Measurements from ENCODE around the gene JPH3. TPM values are rescaled to one million over a fixed set of nuclear protein-coding genes. Genes with fewer than 3 reads are reported as not detected.
A peak's percentile ranks its signal among the peaks of the same experiment; 100 is the strongest.

JPH3 gene
- total RNA-seq, 2 experiments from 2014 or later, result 0.08 to 0.10 TPM

- Mint-ChIP-seq H3K4me3 (no peak overlapping the region), H3K9me3 (no peaks in the 10 kb centered on the region), H3K27me3 (peaks cover 9% of the 10 kb centered on the region), H3K36me3 (no peaks in the 10 kb centered on the region), H3K27ac (no peak overlapping the region), H3K4me1 (no peaks in the 10 kb centered on the region)
- DNase-seq, result no peak
These were observed 40.2 kb downstream of the JPH3 start for GRCh38 chr16:87642491-87642890.

GRCh38 chr16:87644186-87644585, 41.9 kb downstream of the JPH3 start:
- no peak overlapping the region for H3K27ac Mint-ChIP-seq
- H3K4me1 Mint-ChIP-seq, result peaks cover 3% of the 10 kb centered on the region
- peaks cover 19% of the 10 kb centered on the region for H3K27me3 Mint-ChIP-seq
- no peak overlapping the region for H3K4me3 Mint-ChIP-seq
- no peaks in the 10 kb centered on the region for H3K9me3 Mint-ChIP-seq
- DNase-seq, result no peak
- H3K36me3 Mint-ChIP-seq, result no peaks in the 10 kb centered on the region

- DNase-seq, result no peak
- no peak overlapping the region for H3K4me3 Mint-ChIP-seq
- no peak overlapping the region for H3K27ac Mint-ChIP-seq
- peaks cover 22% of the 10 kb centered on the region for H3K27me3 Mint-ChIP-seq
- peaks cover 3% of the 10 kb centered on the region for H3K4me1 Mint-ChIP-seq
- H3K36me3 Mint-ChIP-seq, result no peaks in the 10 kb centered on the region
- no peaks in the 10 kb centered on the region for H3K9me3 Mint-ChIP-seq
These were observed 42.3 kb downstream of the JPH3 start for GRCh38 chr16:87644596-87644995.

- H3K4me1 Mint-ChIP-seq, result peaks cover 3% of the 10 kb centered on the region
- no peak overlapping the region for H3K27ac Mint-ChIP-seq
- peaks cover 22% of the 10 kb centered on the region for H3K27me3 Mint-ChIP-seq
- no peaks in the 10 kb centered on the region for H3K36me3 Mint-ChIP-seq
- no peaks in the 10 kb centered on the region for H3K9me3 Mint-ChIP-seq
- no peak for DNase-seq
- no peak overlapping the region for H3K4me3 Mint-ChIP-seq
These were observed 43.5 kb downstream of the JPH3 start for GRCh38 chr16:87645802-87646201.

GRCh38 chr16:87647431-87648185, 45.3 kb downstream of the JPH3 start:
- H3K27ac Mint-ChIP-seq, result no peak overlapping the region
- peaks cover 22% of the 10 kb centered on the region for H3K27me3 Mint-ChIP-seq
- peaks cover 3% of the 10 kb centered on the region for H3K4me1 Mint-ChIP-seq
- peak; percentile 5 for DNase-seq
- H3K9me3 Mint-ChIP-seq, result no peaks in the 10 kb centered on the region
- H3K36me3 Mint-ChIP-seq, result no peaks in the 10 kb centered on the region
- no peak overlapping the region for H3K4me3 Mint-ChIP-seq

- DNase-seq, result no peak
- no peaks in the 10 kb centered on the region for H3K9me3 Mint-ChIP-seq
- H3K27ac Mint-ChIP-seq, result no peak overlapping the region
These were observed 45.9 kb downstream of the JPH3 start for GRCh38 chr16:87648236-87648635.

GRCh38 chr16:87648698-87649487, 46.6 kb downstream of the JPH3 start:
- peaks cover 22% of the 10 kb centered on the region for H3K27me3 Mint-ChIP-seq
- H3K4me3 Mint-ChIP-seq, result no peak overlapping the region
- H3K4me1 Mint-ChIP-seq, result peaks cover 3% of the 10 kb centered on the region
- DNase-seq, result no peak
- no peaks in the 10 kb centered on the region for H3K36me3 Mint-ChIP-seq
- no peaks in the 10 kb centered on the region for H3K9me3 Mint-ChIP-seq
- H3K27ac Mint-ChIP-seq, result no peak overlapping the region

More at GRCh38 chr16:87648236-87648635, 45.9 kb downstream of the JPH3 start:
- H3K4me3 Mint-ChIP-seq, result no peak overlapping the region
- H3K27me3 Mint-ChIP-seq, result peaks cover 22% of the 10 kb centered on the region
- no peaks in the 10 kb centered on the region for H3K36me3 Mint-ChIP-seq
- peaks cover 3% of the 10 kb centered on the region for H3K4me1 Mint-ChIP-seq

- peaks cover 3% of the 10 kb centered on the region for H3K4me1 Mint-ChIP-seq
- no peaks in the 10 kb centered on the region for H3K9me3 Mint-ChIP-seq
- no peak overlapping the region for H3K27ac Mint-ChIP-seq
- DNase-seq, result no peak
- no peak overlapping the region for H3K4me3 Mint-ChIP-seq
- H3K27me3 Mint-ChIP-seq, result peaks cover 14% of the 10 kb centered on the region
- no peaks in the 10 kb centered on the region for H3K36me3 Mint-ChIP-seq
These were observed 50.1 kb downstream of the JPH3 start for GRCh38 chr16:87652386-87652785.

- Mint-ChIP-seq H3K27me3 (peaks cover 13% of the 10 kb centered on the region), H3K9me3 (no peaks in the 10 kb centered on the region), H3K36me3 (no peaks in the 10 kb centered on the region), H3K4me1 (peaks cover 3% of the 10 kb centered on the region), H3K27ac (no peak overlapping the region), H3K4me3 (no peak overlapping the region)
- DNase-seq, result no peak
These were observed 50.5 kb downstream of the JPH3 start for GRCh38 chr16:87652799-87653198.

- no peak overlapping the region for H3K27ac Mint-ChIP-seq
- no peak for DNase-seq
- H3K4me3 Mint-ChIP-seq, result no peak overlapping the region
- peaks cover 9% of the 10 kb centered on the region for H3K27me3 Mint-ChIP-seq
- no peaks in the 10 kb centered on the region for H3K4me1 Mint-ChIP-seq
- H3K9me3 Mint-ChIP-seq, result no peaks in the 10 kb centered on the region
- no peaks in the 10 kb centered on the region for H3K36me3 Mint-ChIP-seq
These were observed 50.9 kb downstream of the JPH3 start for GRCh38 chr16:87653234-87653633.

GRCh38 chr16:87654826-87655225, 52.5 kb downstream of the JPH3 start:
- no peak overlapping the region for H3K27ac Mint-ChIP-seq
- no peaks in the 10 kb centered on the region for H3K4me1 Mint-ChIP-seq
- no peak overlapping the region for H3K4me3 Mint-ChIP-seq
- H3K9me3 Mint-ChIP-seq, result no peaks in the 10 kb centered on the region
- no peaks in the 10 kb centered on the region for H3K36me3 Mint-ChIP-seq
- DNase-seq, result no peak
- H3K27me3 Mint-ChIP-seq, result no peaks in the 10 kb centered on the region

GRCh38 chr16:87656328-87656727, 54.0 kb downstream of the JPH3 start:
- no peaks in the 10 kb centered on the region for H3K9me3 Mint-ChIP-seq
- H3K27me3 Mint-ChIP-seq, result peaks cover 6% of the 10 kb centered on the region
- no peaks in the 10 kb centered on the region for H3K4me1 Mint-ChIP-seq
- DNase-seq, result no peak
- H3K27ac Mint-ChIP-seq, result no peak overlapping the region
- no peaks in the 10 kb centered on the region for H3K36me3 Mint-ChIP-seq
- H3K4me3 Mint-ChIP-seq, result no peak overlapping the region

GRCh38 chr16:87657621-87658192, 55.4 kb downstream of the JPH3 start:
- H3K27me3 Mint-ChIP-seq, result peaks cover 7% of the 10 kb centered on the region
- H3K4me3 Mint-ChIP-seq, result no peak overlapping the region
- DNase-seq, result no peak
- no peak overlapping the region for H3K27ac Mint-ChIP-seq
- no peaks in the 10 kb centered on the region for H3K9me3 Mint-ChIP-seq
- no peaks in the 10 kb centered on the region for H3K4me1 Mint-ChIP-seq
- H3K36me3 Mint-ChIP-seq, result no peaks in the 10 kb centered on the region

- peaks cover 14% of the 10 kb centered on the region for H3K27me3 Mint-ChIP-seq
- no peaks in the 10 kb centered on the region for H3K4me1 Mint-ChIP-seq
- no peaks in the 10 kb centered on the region for H3K36me3 Mint-ChIP-seq
- no peaks in the 10 kb centered on the region for H3K9me3 Mint-ChIP-seq
- no peak overlapping the region for H3K27ac Mint-ChIP-seq
- no peak overlapping the region for H3K4me3 Mint-ChIP-seq
- no peak for DNase-seq
These were observed 56.4 kb downstream of the JPH3 start for GRCh38 chr16:87658564-87659225.

GRCh38 chr16:87661561-87661960, 59.3 kb downstream of the JPH3 start:
- H3K9me3 Mint-ChIP-seq, result no peaks in the 10 kb centered on the region
- H3K36me3 Mint-ChIP-seq, result no peaks in the 10 kb centered on the region
- peak; percentile 52 for DNase-seq
- peaks cover 14% of the 10 kb centered on the region for H3K27me3 Mint-ChIP-seq
- H3K4me3 Mint-ChIP-seq, result no peak overlapping the region
- no peaks in the 10 kb centered on the region for H3K4me1 Mint-ChIP-seq
- no peak overlapping the region for H3K27ac Mint-ChIP-seq

Measured in activated naive CD8-positive, alpha-beta T cell treated with anti-CD3 and anti-CD28 coated beads for 36 hours (primary cell).